ENCODE measurements around the gene LRCH3. TPM values are rescaled to one million over a fixed set of nuclear protein-coding genes. Genes with fewer than 3 reads are reported as not detected.

The LRCH3 gene
- total RNA-seq, 1 donor from 2014 or later, result 19.5 TPM

GRCh38 chr3:197749601-197750395, 41.3 kb upstream of the LRCH3 start, which contains the start of gene FYTTD1:
TSS of gene FYTTD1 (plus strand) at chr3:197749883. CDS start at chr3:197749972, 89 bp downstream.
- peak; percentile 32 for TF ChIP-seq CTCF (conservative IDR thresholded peaks at IDR 0.05; ENCODE audit: low read depth, low read length)
- no peak for DNase-seq (ENCODE audit: low read depth)
- H3K4me3 ChIP-seq (ENCODE audit: low read depth, low read length), result peak within 1 kb of the TSS; percentile 62

GRCh38 chr3:197750396-197750831, 40.6 kb upstream of the LRCH3 start:
- DNase-seq (ENCODE audit: low read depth), result no peak
- no peak for TF ChIP-seq CTCF (conservative IDR thresholded peaks at IDR 0.05; ENCODE audit: low read depth, low read length)
- peak overlapping the region; percentile 62 for H3K4me3 ChIP-seq (ENCODE audit: low read depth, low read length)

GRCh38 chr3:197750858-197751737, 40.0 kb upstream of the LRCH3 start:
- no peak for TF ChIP-seq CTCF (conservative IDR thresholded peaks at IDR 0.05; ENCODE audit: low read depth, low read length)
- DNase-seq (ENCODE audit: low read depth), result no peak
- peak overlapping the region; percentile 62 for H3K4me3 ChIP-seq (ENCODE audit: low read depth, low read length)

- no peak for TF ChIP-seq CTCF (conservative IDR thresholded peaks at IDR 0.05; ENCODE audit: low read depth, low read length)
- no peak for DNase-seq (ENCODE audit: low read depth)
- H3K4me3 ChIP-seq (ENCODE audit: low read depth, low read length), result no peak overlapping the region
These were observed 38.9 kb upstream of the LRCH3 start for GRCh38 chr3:197752107-197752506.

GRCh38 chr3:197753263-197753662, 37.8 kb upstream of the LRCH3 start:
- peak; percentile 7 for TF ChIP-seq CTCF (conservative IDR thresholded peaks at IDR 0.05; ENCODE audit: low read depth, low read length)
- H3K4me3 ChIP-seq (ENCODE audit: low read depth, low read length), result no peak overlapping the region
- DNase-seq (ENCODE audit: low read depth), result no peak

- TF ChIP-seq CTCF (conservative IDR thresholded peaks at IDR 0.05; ENCODE audit: low read depth, low read length), result no peak
- H3K4me3 ChIP-seq (ENCODE audit: low read depth, low read length), result no peak overlapping the region
- no peak for DNase-seq (ENCODE audit: low read depth)
These were observed 34.4 kb upstream of the LRCH3 start for GRCh38 chr3:197756704-197757103.

Data from epithelial cell of proximal tubule (primary cell).